SK-N-MC (cell line): ENCODE data around the gene IWS1.

ENCODE experiments used
- DNase-seq: peaks from one replicate; pipeline ENCODE4 v3.0.0-alpha.2; 2011; ENCODE audit warnings: low read depth, low spot score
- H3K27ac ChIP-seq: fragments of 200-600 bp; sonication (generic); 2 replicates; pipeline ENCODE4 v1.5.1; 2016; ENCODE audit warnings: mixed run types
- H3K36me3 ChIP-seq: fragments of 200-600 bp; sonication (generic); 2 replicates; pipeline ENCODE4 v1.6.1; 2017; ENCODE audit warnings: antibody characterized with exemption, low read length, mixed read lengths; ENCODE audit not compliant: insufficient read depth
- H3K4me3 ChIP-seq: fragments of 200-600 bp; sonication (generic); 2 replicates; pipeline ENCODE4 v1.5.1; 2016
- H3K9ac ChIP-seq: fragments of 200-600 bp; sonication (generic); 2 replicates; pipeline ENCODE4 v1.8.0; 2017; ENCODE audit warnings: mixed run types, mixed read lengths; ENCODE audit not compliant: insufficient read length
- H3K9me3 ChIP-seq: fragments of 200-600 bp; sonication (generic); 2 replicates; pipeline ENCODE4 v1.6.1; 2017; ENCODE audit warnings: low read depth, mild to moderate bottlenecking, antibody characterized with exemption, low read length, moderate library complexity, mixed read lengths
- EZH2 ChIP-seq: fragments of 200-600 bp; sonication (generic); IDR thresholded peaks from one replicate; pipeline ENCODE4 v1.6.1; 2017; ENCODE audit warnings: antibody characterized with exemption
- FOXP2 ChIP-seq: optimal IDR thresholded peaks from 2 replicates; pipeline ENCODE3; 2011; ENCODE audit warnings: mild to moderate bottlenecking, moderate library complexity; ENCODE audit not compliant: insufficient read depth; ENCODE audit errors: extremely low read length, control extremely low read depth
- POLR2AphosphoS5 ChIP-seq: IDR thresholded peaks from 2 replicates; pipeline ENCODE4 v1.6.1; 2012; ENCODE audit warnings: mild to moderate bottlenecking, low read depth, low read length, borderline replicate concordance

Gene IWS1

DNA sequence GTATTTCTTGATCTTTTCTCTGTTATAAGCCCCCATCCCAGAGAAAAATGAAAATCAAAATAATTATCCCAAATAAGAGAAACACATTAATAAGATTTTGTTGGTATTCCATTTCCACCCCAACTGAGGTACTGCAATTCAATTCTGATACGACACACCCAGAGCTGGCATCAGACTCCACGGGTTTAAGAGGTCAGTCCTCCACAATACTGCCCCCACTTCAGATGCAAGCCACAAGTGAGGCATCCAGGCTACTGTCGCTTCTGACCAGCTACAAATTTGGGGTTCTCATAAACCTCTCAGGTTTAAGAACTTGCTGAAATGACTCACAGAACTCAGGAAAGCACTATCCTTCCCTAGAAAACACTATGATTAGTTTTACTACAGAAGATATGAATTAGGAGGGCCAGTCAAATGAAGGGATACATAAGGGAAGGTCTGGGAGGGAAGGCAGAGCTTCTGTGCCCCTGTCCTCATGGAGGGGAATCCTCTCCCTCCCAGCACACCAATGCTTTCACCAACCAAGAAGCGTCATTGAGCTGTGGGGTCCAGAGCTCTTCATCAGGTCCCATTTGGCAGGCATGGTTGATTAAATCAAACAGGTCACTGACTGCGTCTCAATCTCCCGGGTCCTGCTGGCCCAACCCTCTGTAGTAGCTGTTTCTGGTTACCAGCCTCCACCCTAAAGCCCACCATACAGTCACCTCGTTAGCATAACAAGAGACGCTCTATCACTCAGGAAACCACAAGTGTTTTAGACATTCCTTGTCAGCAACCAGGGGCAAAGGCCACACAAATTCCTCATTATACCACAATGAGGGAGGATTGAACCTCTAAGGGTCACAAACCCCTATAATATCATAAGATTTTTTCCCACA lies 46.2 kb downstream of the IWS1 start:
- H3K4me3 ChIP-seq, result no peak overlapping the region
- H3K36me3 ChIP-seq, result peaks cover 54% of the 10 kb centered on the region
- no peaks in the 10 kb centered on the region for H3K9me3 ChIP-seq
- DNase-seq, result no peak
- peak overlapping the region; percentile 25; the same call in 1 of the 2 replicates for H3K27ac ChIP-seq
- no peak overlapping the region for H3K9ac ChIP-seq
- TF ChIP-seq FOXP2 (no peak), POLR2AphosphoS5 (no peak)

- peaks cover 46% of the 10 kb centered on the region for H3K36me3 ChIP-seq
- H3K27ac ChIP-seq, result peak overlapping the region; percentile 25; the same call in 1 of the 2 replicates
- H3K9me3 ChIP-seq, result no peaks in the 10 kb centered on the region
- DNase-seq, result peak; percentile 83
- H3K4me3 ChIP-seq, result no peak overlapping the region
- TF ChIP-seq EZH2, result no peak
- TF ChIP-seq FOXP2, result no peak
- no peak; the same call in 1 of the 2 replicates for TF ChIP-seq POLR2AphosphoS5
- H3K9ac ChIP-seq, result no peak overlapping the region
Observed at GRCh38 chr2:127479219-127479825, 47.0 kb downstream of the IWS1 start.

DNA sequence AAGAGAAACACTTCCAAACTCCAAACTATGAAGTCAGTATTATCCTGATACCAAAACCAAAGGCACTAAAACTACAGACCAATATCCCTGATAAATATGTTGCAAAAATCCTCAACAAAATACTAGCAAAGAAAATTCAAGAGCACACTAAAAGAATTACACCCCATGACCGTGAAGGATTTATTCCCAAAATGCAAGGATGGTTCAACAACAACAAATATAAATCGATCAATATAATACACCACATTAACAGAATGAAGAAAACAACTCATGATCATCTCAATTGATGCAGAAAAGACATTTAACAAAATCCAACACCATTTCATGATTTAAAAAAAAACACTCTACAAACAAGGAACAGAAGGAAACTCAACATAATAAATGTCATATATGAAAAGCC lies 50.5 kb downstream of the IWS1 start:
- Histone ChIP-seq H3K27ac (no peak overlapping the region), H3K9ac (no peak overlapping the region), H3K4me3 (no peak overlapping the region), H3K9me3 (no peaks in the 10 kb centered on the region), H3K36me3 (peaks cover 15% of the 10 kb centered on the region)
- no peak for TF ChIP-seq FOXP2
- TF ChIP-seq POLR2AphosphoS5, result no peak
- no peak for TF ChIP-seq EZH2
- DNase-seq, result no peak

DNA sequence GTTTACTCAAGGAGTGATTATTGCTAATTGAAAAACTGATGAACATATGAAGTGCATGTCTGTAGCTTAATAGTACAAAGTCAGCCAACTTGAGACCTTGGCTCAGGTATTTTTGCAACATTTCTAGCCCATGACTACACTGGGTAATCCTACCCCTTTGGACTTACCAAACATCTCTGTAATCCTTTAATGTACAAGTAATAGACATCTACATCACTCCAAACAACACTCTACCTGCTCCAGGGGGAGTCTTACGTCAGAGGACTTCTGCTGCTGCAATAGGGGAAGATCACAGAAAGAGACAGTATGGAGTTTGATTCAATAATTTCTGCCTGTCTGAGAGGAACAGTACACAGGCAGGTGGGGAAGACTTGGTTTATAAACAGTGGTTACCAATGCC lies 54.0 kb downstream of the IWS1 start:
- H3K36me3 ChIP-seq, result peaks cover 23% of the 10 kb centered on the region
- DNase-seq, result no peak
- TF ChIP-seq EZH2, result no peak
- no peaks in the 10 kb centered on the region for H3K9me3 ChIP-seq
- H3K4me3 ChIP-seq, result no peak overlapping the region
- no peak overlapping the region for H3K27ac ChIP-seq
- no peak overlapping the region for H3K9ac ChIP-seq

- no peak overlapping the region for H3K27ac ChIP-seq
- H3K9me3 ChIP-seq, result no peaks in the 10 kb centered on the region
- no peak overlapping the region for H3K4me3 ChIP-seq
- no peak overlapping the region for H3K9ac ChIP-seq
- TF ChIP-seq FOXP2 (no peak), POLR2AphosphoS5 (no peak), EZH2 (no peak)
- no peak for DNase-seq
- peaks cover 23% of the 10 kb centered on the region for H3K36me3 ChIP-seq
Observed at GRCh38 chr2:127471286-127471988, 54.9 kb downstream of the IWS1 start.

- no peak for DNase-seq
- no peak for TF ChIP-seq FOXP2
- no peak for TF ChIP-seq POLR2AphosphoS5
- no peak for TF ChIP-seq EZH2
- Histone ChIP-seq H3K9ac (no peak overlapping the region), H3K4me3 (no peak overlapping the region), H3K9me3 (no peaks in the 10 kb centered on the region), H3K36me3 (peaks cover 20% of the 10 kb centered on the region), H3K27ac (no peak overlapping the region)
Observed at GRCh38 chr2:127469974-127470373, 56.3 kb downstream of the IWS1 start.

GRCh38 chr2:127469051-127469450 lies 57.2 kb downstream of the IWS1 start:
- TF ChIP-seq EZH2 (no peak), FOXP2 (no peak), POLR2AphosphoS5 (no peak)
- H3K9ac ChIP-seq, result no peak overlapping the region
- H3K9me3 ChIP-seq, result no peaks in the 10 kb centered on the region
- peaks cover 20% of the 10 kb centered on the region for H3K36me3 ChIP-seq
- no peak overlapping the region for H3K27ac ChIP-seq
- DNase-seq, result no peak
- no peak overlapping the region for H3K4me3 ChIP-seq

DNA sequence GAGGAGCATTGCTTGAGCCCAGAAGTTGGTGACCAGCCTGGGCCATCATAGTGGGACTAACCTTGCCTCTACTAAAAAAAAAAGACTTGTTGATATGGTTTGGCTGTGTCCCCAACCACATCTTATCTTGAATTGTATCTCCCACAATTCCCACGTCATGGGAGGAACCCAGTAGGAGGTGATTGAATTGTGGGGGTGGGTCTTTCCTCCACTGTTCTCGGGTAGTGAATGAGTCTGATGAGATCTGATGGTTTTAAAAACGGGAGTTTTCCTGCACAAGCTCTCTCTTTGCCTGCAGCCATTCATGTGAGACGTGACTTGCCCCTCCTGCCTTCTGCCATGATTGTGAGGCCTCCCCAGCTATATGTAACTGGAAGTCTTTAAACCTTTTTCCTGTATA lies 61.0 kb downstream of the IWS1 start:
- H3K4me3 ChIP-seq, result no peak overlapping the region
- no peaks in the 10 kb centered on the region for H3K9me3 ChIP-seq
- peaks cover 20% of the 10 kb centered on the region for H3K36me3 ChIP-seq
- H3K9ac ChIP-seq, result no peak overlapping the region
- TF ChIP-seq POLR2AphosphoS5 (no peak; the same call in 1 of the 2 replicates), EZH2 (no peak), FOXP2 (no peak)
- peak overlapping the region; percentile 43 for H3K27ac ChIP-seq
- no peak for DNase-seq
